Activated naive CD8-positive, alpha-beta T cell treated with anti-CD3 and anti-CD28 coated beads for 36 hours (primary cell): ENCODE results near the gene BRICD5. TPM values are rescaled to one million over a fixed set of nuclear protein-coding genes. Genes with fewer than 3 reads are reported as not detected.

ENCODE experiments used
- DNase-seq: peaks from one replicate; pipeline ENCODE4 v3.0.0; 2021
- H3K27ac Mint-ChIP-seq: one replicate; pipeline ENCODE4 v1.8.0; 2022; ENCODE audit warnings: mild to moderate bottlenecking, moderate library complexity, mixed read lengths
- H3K27me3 Mint-ChIP-seq: one replicate; pipeline ENCODE4 v1.8.0; 2022; ENCODE audit warnings: mild to moderate bottlenecking, mixed read lengths
- H3K36me3 Mint-ChIP-seq: one replicate; pipeline ENCODE4 v1.8.0; 2021; ENCODE audit warnings: mild to moderate bottlenecking, mixed read lengths
- H3K4me1 Mint-ChIP-seq: one replicate; pipeline ENCODE4 v1.8.0; 2021; ENCODE audit warnings: mixed read lengths
- H3K4me3 Mint-ChIP-seq: one replicate; pipeline ENCODE4 v1.8.0; 2022; ENCODE audit warnings: mild to moderate bottlenecking, moderate library complexity, mixed read lengths
- H3K9me3 Mint-ChIP-seq: one replicate; pipeline ENCODE4 v1.8.0; 2022; ENCODE audit warnings: mixed read lengths
- total RNA-seq, 2 experiments: library from RNA; stranded (reverse); gene quantifications; one replicate each; pipeline ENCODE4 v1.2.3, GENCODE V29; 2021

The BRICD5 gene
- total RNA-seq, 2 experiments from 2014 or later, result 2.3 to 6.4 TPM

- Mint-ChIP-seq H3K27me3 (no peaks in the 10 kb centered on the region), H3K9me3 (no peaks in the 10 kb centered on the region), H3K27ac (no peak overlapping the region), H3K4me1 (peaks cover 14% of the 10 kb centered on the region), H3K4me3 (no peak overlapping the region), H3K36me3 (peaks cover 9% of the 10 kb centered on the region)
- DNase-seq, result no peak
Observed at GRCh38 chr16:2161911-2162310, 48.8 kb downstream of the BRICD5 start.

DNA sequence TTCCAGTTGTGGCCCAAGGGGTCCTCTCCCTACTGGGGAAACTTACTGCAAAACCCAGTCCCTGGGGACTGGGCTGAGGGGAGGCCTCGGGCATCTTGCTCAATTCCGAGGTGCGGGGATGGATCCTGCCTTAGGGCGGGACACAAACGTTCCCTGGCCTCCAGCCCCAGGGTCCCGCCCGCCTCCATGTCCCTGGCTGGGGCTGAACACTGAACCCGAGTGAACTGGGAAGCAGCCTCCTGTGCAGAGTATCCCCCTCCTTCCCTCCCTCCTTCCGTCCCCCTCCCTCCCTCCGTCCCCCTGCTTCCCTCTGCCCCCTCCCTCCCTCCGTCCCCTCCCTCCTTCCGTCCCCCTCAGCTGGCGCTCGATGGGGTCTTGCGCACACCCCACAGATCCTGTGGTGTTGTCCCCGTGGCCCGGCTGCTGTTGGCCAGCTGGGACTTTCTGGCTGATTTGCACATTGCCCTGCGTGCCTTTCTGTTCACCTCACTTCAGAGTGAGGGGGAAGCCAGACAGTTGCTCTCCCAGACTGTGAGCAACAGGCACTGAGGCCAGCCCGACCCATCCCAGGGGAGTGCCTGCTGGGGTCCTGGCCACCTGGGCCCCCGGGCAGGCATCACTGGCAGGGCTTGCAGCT is 49.6 kb downstream of the BRICD5 start:
- Mint-ChIP-seq H3K4me3 (no peak overlapping the region), H3K36me3 (peaks cover 8% of the 10 kb centered on the region), H3K9me3 (no peaks in the 10 kb centered on the region), H3K27me3 (no peaks in the 10 kb centered on the region), H3K27ac (no peak overlapping the region), H3K4me1 (peaks cover 15% of the 10 kb centered on the region)
- no peak for DNase-seq

Other genes starting within 250 kb of the BRICD5 start
- 1,000 to 10,000 TPM; 5,183 to 5,266 TPM for gene RPS2, start 246.0 kb downstream of the BRICD5 start, total RNA-seq
- gene RNF151, start 244.0 kb downstream of the BRICD5 start, total RNA-seq, result not detected
- gene TBL3, start 238.8 kb downstream of the BRICD5 start, total RNA-seq, result 10 to 100 TPM; 66.3 to 72.6 TPM
- under 1 TPM in 1 of 2 experiments, not detected in 1; 0.35 TPM for gene NOXO1, start 229.4 kb downstream of the BRICD5 start, total RNA-seq
- 10 to 100 TPM; 27.3 to 29.5 TPM for gene GFER, start 226.7 kb downstream of the BRICD5 start, total RNA-seq
- 1 to 10 TPM; 2.0 to 3.5 TPM for gene SYNGR3, start 220.9 kb downstream of the BRICD5 start, total RNA-seq
- gene ZNF598, start 201.0 kb downstream of the BRICD5 start, total RNA-seq, result 10 to 100 TPM; 98.3 to 99.8 TPM
- 10 to 100 TPM; 29.1 to 34.2 TPM for gene NPW, start 191.1 kb downstream of the BRICD5 start, total RNA-seq
- gene NHERF2, start 184.0 kb downstream of the BRICD5 start, total RNA-seq, result 1 to 10 TPM; 2.4 to 3.7 TPM
- 10 to 100 TPM; 30.6 to 32.0 TPM for gene NTHL1, start 163.0 kb downstream of the BRICD5 start, total RNA-seq
- gene TSC2, start 162.9 kb downstream of the BRICD5 start, total RNA-seq, result 10 to 100 TPM; 52.3 to 57.5 TPM
- gene PKD1, start 75.0 kb downstream of the BRICD5 start, total RNA-seq, result 10 to 100 TPM; 52.6 to 54.5 TPM
- gene RAB26, start 62.2 kb downstream of the BRICD5 start, total RNA-seq, result under 1 TPM; 0.26 to 0.35 TPM
- 10 to 100 TPM; 86.4 to 89.2 TPM for gene TRAF7, start 55.1 kb downstream of the BRICD5 start, total RNA-seq
- 1 to 10 TPM; 1.8 to 3.4 TPM for gene CASKIN1, start 14.3 kb downstream of the BRICD5 start, total RNA-seq
- gene MLST8, start 5.4 kb downstream of the BRICD5 start, total RNA-seq, result 10 to 100 TPM; 89.5 to 92.3 TPM
- 10 to 100 TPM; 24.2 to 24.5 TPM for gene PGP, start 4.0 kb upstream of the BRICD5 start, total RNA-seq
- gene E4F1, start 12.7 kb upstream of the BRICD5 start, total RNA-seq, result 10 to 100 TPM; 23.0 to 24.1 TPM
- under 1 TPM; 0.87 to 0.92 TPM for gene DNASE1L2, start 25.6 kb upstream of the BRICD5 start, total RNA-seq
- 10 to 100 TPM; 27.5 to 30.0 TPM for gene ECI1, start 40.7 kb upstream of the BRICD5 start, total RNA-seq
- gene RNPS1, start 57.3 kb upstream of the BRICD5 start, total RNA-seq, result 100 to 1,000 TPM; 403 to 415 TPM
- 1 to 10 TPM; 3.5 to 4.0 TPM for gene ABCA3, start 129.9 kb upstream of the BRICD5 start, total RNA-seq
- gene CCNF, start 218.6 kb upstream of the BRICD5 start, total RNA-seq, result 10 to 100 TPM; 38.3 to 38.8 TPM
- gene TEDC2, start 249.2 kb upstream of the BRICD5 start, total RNA-seq, result 10 to 100 TPM; 24.0 to 26.5 TPM